A549 (cell line): Measurements from ENCODE around the gene TMCO4. TPM values are rescaled to one million over a fixed set of nuclear protein-coding genes. Genes with fewer than 3 reads are reported as not detected.

Experiments used
- ATAC-seq, 2 experiments: fragments of 200-7000 bp in 1 of 2; fragments of >200 bp in 1 of 2; cut with Nextera tagmentation in 1 of 2; cut with Tn5 transposase in 1 of 2; 3 replicates each; pipeline versions ENCODE4 v1.8.0 to v1.9.1; 2018 to 2020; ENCODE audit warnings: mild to moderate bottlenecking in 1 of 2, moderate library complexity in 1 of 2
- CTCF ChIA-PET: fragments of 300-600 bp; sonication (Branson Sonifier 250); formaldehyde crosslinking; extraction: SDS; loops from one replicate; lab custom pipeline; 2021; ENCODE audit warnings: antibody characterized with exemption, inconsistent platforms; lab: Yijun Ruan, JAX
- POLR2A ChIA-PET: fragments of 350-600 bp; formaldehyde crosslinking; extraction: SDS; loops from one replicate; lab custom pipeline; 2021; ENCODE audit warnings: antibody characterized with exemption, inconsistent platforms; lab: Yijun Ruan, JAX
- DNase-seq, 2 experiments: peaks; one replicate each; pipeline versions ENCODE4 v3.0.0 to v3.0.0-alpha.2; 2011 to 2016; ENCODE audit warnings: low read depth in 1 of 2, low spot score in 1 of 2
- FAIRE-seq: peaks from 2 replicates; lab custom pipeline; 2011; peaks lifted over from hg19 to GRCh38; lab: Jason Lieb, UNC
- H3K27ac ChIP-seq, 2 experiments: fragments of >200 bp; sonication (Bioruptor Twin); formaldehyde crosslinking; 3 replicates each; pipeline ENCODE4 v1.5.1; 2016 to 2017
- H3K4me1 ChIP-seq: fragments of >200 bp; sonication (Bioruptor Twin); formaldehyde crosslinking; 3 replicates; pipeline ENCODE4 v1.6.1; 2016
- H3K4me2 ChIP-seq: fragments of >200 bp; sonication (Bioruptor Twin); formaldehyde crosslinking; 3 replicates; pipeline ENCODE4 v1.6.1; 2016
- H3K4me3 ChIP-seq: fragments of >200 bp; sonication (Bioruptor Twin); formaldehyde crosslinking; 3 replicates; pipeline ENCODE4 v1.5.1; 2016
- H3K9me3 ChIP-seq: fragments of >200 bp; sonication (Bioruptor Twin); formaldehyde crosslinking; 3 replicates; pipeline ENCODE4 v1.6.1; 2016
- ATOH8 ChIP-seq: fragments of 250-450 bp; sonication (Bioruptor Pico); IDR thresholded peaks from 2 replicates; pipeline ENCODE4 v1.5.0; 2020; ENCODE audit warnings: low read depth, mild to moderate bottlenecking, moderate library complexity
- CBX2 ChIP-seq: fragments of 200-600 bp; sonication (generic); IDR thresholded peaks from 2 replicates; pipeline ENCODE4 v1.6.1; 2016; ENCODE audit warnings: low read depth, mild to moderate bottlenecking, borderline replicate concordance
- CHD2 ChIP-seq: fragments of 150-350 bp; IDR thresholded peaks from 2 replicates; pipeline ENCODE4 v1.6.1; 2014; ENCODE audit warnings: low read length; ENCODE audit not compliant: partially characterized antibody
- EHF ChIP-seq: fragments of 250-450 bp; sonication (Bioruptor Pico); IDR thresholded peaks from 2 replicates; pipeline ENCODE4 v1.5.0; 2020; ENCODE audit warnings: mild to moderate bottlenecking
- ELK1 ChIP-seq: fragments of 150-350 bp; IDR thresholded peaks from 2 replicates; pipeline ENCODE4 v1.6.1; 2014; ENCODE audit warnings: low read depth, mild to moderate bottlenecking, low read length
- FOSL2 ChIP-seq, 2 experiments: fragments of 450-650 bp in 1 of 2; fragments of >200 bp in 1 of 2; sonication (Bioruptor Twin) in 1 of 2; formaldehyde crosslinking; IDR thresholded peaks; 2 replicates each; pipeline versions ENCODE4 v1.5.0 to v1.6.1; 2016 to 2020; ENCODE audit warnings: mild to moderate bottlenecking in 1 of 2, moderate library complexity in 1 of 2
- FOXS1 ChIP-seq: fragments of 250-450 bp; sonication (Bioruptor Pico); IDR thresholded peaks from 2 replicates; pipeline ENCODE4 v1.5.0; 2020; ENCODE audit warnings: mild to moderate bottlenecking, moderate library complexity
- HDAC2 ChIP-seq: fragments of 200-600 bp; sonication (generic); IDR thresholded peaks from 2 replicates; pipeline ENCODE4 v1.6.1; 2016
- HEYL ChIP-seq: fragments of 250-450 bp; sonication (Bioruptor Pico); IDR thresholded peaks from 2 replicates; pipeline ENCODE4 v1.8.0; 2021; ENCODE audit warnings: mild to moderate bottlenecking, moderate library complexity
- HOXA7 ChIP-seq: fragments of 250-450 bp; sonication (Bioruptor Pico); IDR thresholded peaks from 2 replicates; pipeline ENCODE4 v1.5.0; 2020; ENCODE audit warnings: mild to moderate bottlenecking, moderate library complexity
- JUN ChIP-seq, 2 experiments: fragments of >200 bp; sonication (Bioruptor Twin); formaldehyde crosslinking; IDR thresholded peaks; 2 replicates in 1 of 2; 3 replicates in 1 of 2; pipeline ENCODE4 v1.6.1; 2016 to 2017
- KDM1A ChIP-seq: fragments of 200-600 bp; sonication (generic); IDR thresholded peaks from 2 replicates; pipeline ENCODE4 v1.6.1; 2016; ENCODE audit warnings: low read depth, mild to moderate bottlenecking
- KDM5A ChIP-seq: fragments of 200-600 bp; sonication (generic); IDR thresholded peaks from 2 replicates; pipeline ENCODE4 v1.6.1; 2016; ENCODE audit warnings: antibody characterized with exemption, mild to moderate bottlenecking
- NFE2L2 ChIP-seq: fragments of 150-350 bp; conservative IDR thresholded peaks from 2 replicates; pipeline ENCODE4 v1.6.1; 2014; ENCODE audit warnings: low read length
- PBX3 ChIP-seq: IDR thresholded peaks from 2 replicates; pipeline ENCODE4 v1.6.1; 2012
- RAD21 ChIP-seq, 2 experiments: fragments of >200 bp in 1 of 2; sonication (Bioruptor Twin) in 1 of 2; formaldehyde crosslinking in 1 of 2; IDR thresholded peaks in 1 of 2; conservative IDR thresholded peaks in 1 of 2; 2 replicates in 1 of 2; 3 replicates in 1 of 2; pipeline ENCODE4 v1.6.1; 2012 to 2018; ENCODE audit warnings: inconsistent platforms in 1 of 2
- RARB ChIP-seq: fragments of 250-450 bp; sonication (Bioruptor Pico); IDR thresholded peaks from 2 replicates; pipeline ENCODE4 v1.8.0; 2021; ENCODE audit warnings: mild to moderate bottlenecking, moderate library complexity
- SREBF2 ChIP-seq: fragments of 450-650 bp; IDR thresholded peaks from 2 replicates; pipeline ENCODE4 v1.6.1; 2014; ENCODE audit warnings: mild to moderate bottlenecking, moderate library complexity
- TFCP2L1 ChIP-seq: fragments of 250-450 bp; sonication (Bioruptor Pico); IDR thresholded peaks from 2 replicates; pipeline ENCODE4 v1.5.0; 2021; ENCODE audit warnings: mild to moderate bottlenecking
- ZFP36 ChIP-seq: fragments of 450-650 bp; IDR thresholded peaks from 2 replicates; pipeline ENCODE4 v1.6.1; 2014; ENCODE audit warnings: borderline replicate concordance; ENCODE audit not compliant: partially characterized antibody
- ZNF302 ChIP-seq: fragments of 250-450 bp; sonication (Bioruptor Pico); IDR thresholded peaks from 2 replicates; pipeline ENCODE4 v1.9.0; 2021; ENCODE audit warnings: inconsistent platforms, mild to moderate bottlenecking, moderate library complexity
- WGBS: methylation state at CpG from one replicate; pipeline ENCODE4 v1.1.6; 2017; ENCODE audit errors: missing lambda C conversion rate; 5-methylcytosine and 5-hydroxymethylcytosine counted together
- polyA plus RNA-seq, 4 experiments: library from polyadenylated mRNA; depleted of rRNA in 3 of 4; stranded (reverse); fragments of >200 nt; fragmentation: RNase III in 1 of 4; extraction: RNeasy Plus Mini Kit Qiagen cat#74134 plus additional on column Dnase treatment in 1 of 4; gene quantifications; 2 replicates in 3 of 4; 3 replicates in 1 of 4; pipeline ENCODE4 v1.2.3, GENCODE V29; 2011 to 2017
- TF ChIP-seq, protein P1 (sequence below): fragments of 200-600 bp; sonication (generic); IDR thresholded peaks from 2 replicates; pipeline ENCODE4 v1.6.1; 2016; ENCODE audit warnings: antibody characterized with exemption, mild to moderate bottlenecking, moderate library complexity

The TMCO4 gene
- polyA plus RNA-seq, 2 of the 4 experiments (the other 2 are of a cell fraction), result 4.0 to 4.6 TPM

- no peaks in the 10 kb centered on the region for H3K9me3 ChIP-seq
- H3K4me1 ChIP-seq, result no peaks in the 10 kb centered on the region
- no peak overlapping the region for H3K4me2 ChIP-seq
- CTCF ChIA-PET, result interaction anchor here (1.2 to 2.8 kb wide), 4 partner anchors 10 to 32 kb away, joined by 5 to 8 read pairs (median 6); no protein-coding TSS in a partner anchor
- no peak overlapping the region for H3K27ac ChIP-seq
- no peak for TF ChIP-seq ZFP36
- no peak for TF ChIP-seq ELK1
- TF ChIP-seq HEYL (CRISPR knock-in tag), result no peak
- TF ChIP-seq ATOH8 (CRISPR knock-in tag), result no peak
- TF ChIP-seq CBX2, result no peak
- TF ChIP-seq, protein P1, sequence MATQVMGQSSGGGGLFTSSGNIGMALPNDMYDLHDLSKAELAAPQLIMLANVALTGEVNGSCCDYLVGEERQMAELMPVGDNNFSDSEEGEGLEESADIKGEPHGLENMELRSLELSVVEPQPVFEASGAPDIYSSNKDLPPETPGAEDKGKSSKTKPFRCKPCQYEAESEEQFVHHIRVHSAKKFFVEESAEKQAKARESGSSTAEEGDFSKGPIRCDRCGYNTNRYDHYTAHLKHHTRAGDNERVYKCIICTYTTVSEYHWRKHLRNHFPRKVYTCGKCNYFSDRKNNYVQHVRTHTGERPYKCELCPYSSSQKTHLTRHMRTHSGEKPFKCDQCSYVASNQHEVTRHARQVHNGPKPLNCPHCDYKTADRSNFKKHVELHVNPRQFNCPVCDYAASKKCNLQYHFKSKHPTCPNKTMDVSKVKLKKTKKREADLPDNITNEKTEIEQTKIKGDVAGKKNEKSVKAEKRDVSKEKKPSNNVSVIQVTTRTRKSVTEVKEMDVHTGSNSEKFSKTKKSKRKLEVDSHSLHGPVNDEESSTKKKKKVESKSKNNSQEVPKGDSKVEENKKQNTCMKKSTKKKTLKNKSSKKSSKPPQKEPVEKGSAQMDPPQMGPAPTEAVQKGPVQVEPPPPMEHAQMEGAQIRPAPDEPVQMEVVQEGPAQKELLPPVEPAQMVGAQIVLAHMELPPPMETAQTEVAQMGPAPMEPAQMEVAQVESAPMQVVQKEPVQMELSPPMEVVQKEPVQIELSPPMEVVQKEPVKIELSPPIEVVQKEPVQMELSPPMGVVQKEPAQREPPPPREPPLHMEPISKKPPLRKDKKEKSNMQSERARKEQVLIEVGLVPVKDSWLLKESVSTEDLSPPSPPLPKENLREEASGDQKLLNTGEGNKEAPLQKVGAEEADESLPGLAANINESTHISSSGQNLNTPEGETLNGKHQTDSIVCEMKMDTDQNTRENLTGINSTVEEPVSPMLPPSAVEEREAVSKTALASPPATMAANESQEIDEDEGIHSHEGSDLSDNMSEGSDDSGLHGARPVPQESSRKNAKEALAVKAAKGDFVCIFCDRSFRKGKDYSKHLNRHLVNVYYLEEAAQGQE, result no peak
- no peak for TF ChIP-seq NFE2L2
- no peak for TF ChIP-seq RAD21 (conservative IDR thresholded peaks at IDR 0.05 in 1 of 2, IDR thresholded peaks at IDR 0.05 in 1 of 2)
- no peak for TF ChIP-seq KDM1A
- TF ChIP-seq ZNF302 (CRISPR knock-in tag), result no peak
- TF ChIP-seq FOXS1, result no peak
- TF ChIP-seq JUN (IDR thresholded peaks at IDR 0.05), result no peak
- H3K4me3 ChIP-seq, result no peak overlapping the region
- 43% methylated on average over 5 of the region's 6 CpGs for WGBS
- ATAC-seq, result no peak
- POLR2A ChIA-PET, result no interaction called here
- DNase-seq, result no peak
- FAIRE-seq, result no peak
These were observed 127.5 kb downstream of the TMCO4 start for GRCh38 chr1:19672237-19672636.

GRCh38 chr1:19670787-19671186 is 128.9 kb downstream of the TMCO4 start:
- no peak overlapping the region for H3K4me3 ChIP-seq
- DNase-seq, result no peak
- H3K27ac ChIP-seq, result no peak overlapping the region
- CTCF ChIA-PET, result interaction anchor here (0.6 to 2.8 kb wide), 2 partner anchors 11 to 33 kb away, joined by 3 to 8 read pairs; no protein-coding TSS in a partner anchor
- POLR2A ChIA-PET, result no interaction called here
- no peak for FAIRE-seq
- no peaks in the 10 kb centered on the region for H3K9me3 ChIP-seq
- no peaks in the 10 kb centered on the region for H3K4me1 ChIP-seq
- 43% methylated on average over 4 of the region's 4 CpGs for WGBS
- H3K4me2 ChIP-seq, result no peak overlapping the region
- TF ChIP-seq HOXA7 (no peak), RARB (CRISPR knock-in tag) (no peak), KDM5A (no peak), HDAC2 (no peak), EHF (no peak), TFCP2L1 (no peak), PBX3 (no peak), KDM1A (no peak), CHD2 (no peak), RAD21 (conservative IDR thresholded peaks at IDR 0.05 in 1 of 2, IDR thresholded peaks at IDR 0.05 in 1 of 2) (no peak), ELK1 (no peak), SREBF2 (no peak), FOSL2 (IDR thresholded peaks at IDR 0.05) (no peak), FOSL2 (CRISPR knock-in tag; IDR thresholded peaks at IDR 0.05) (no peak)
- TF ChIP-seq, protein P1, result no peak
- ATAC-seq, result no peak
